CD14-positive monocyte (primary cell): ENCODE results near the gene MPP2. TPM values are rescaled to one million over a fixed set of nuclear protein-coding genes. Genes with fewer than 3 reads are reported as not detected.

Experiments
- DNase-seq, 3 donors: peaks; one replicate each; pipeline ENCODE4 v3.0.0-alpha.2; 2011 to 2022
- H2AFZ ChIP-seq: 2 replicates; pipeline ENCODE4 v1.6.0; 2012; ENCODE audit warnings: mild to moderate bottlenecking, low read depth, low read length, inconsistent platforms; ENCODE audit not compliant: insufficient read depth, poor library complexity, severe bottlenecking
- H3K27ac ChIP-seq, 2 donors: 1 replicate in 1 of 2; 2 replicates in 1 of 2; pipeline ENCODE4 v1.5.1; 2012 to 2013; ENCODE audit warnings: low read length in 2 of 2, control low read depth in 1 of 2, inconsistent platforms in 1 of 2, low read depth in 1 of 2, mild to moderate bottlenecking in 1 of 2
- H3K27me3 ChIP-seq, 2 donors: one replicate each; pipeline versions ENCODE4 v1.6.0 to v1.6.1; 2011 to 2013; ENCODE audit warnings: low read length in 2 of 2; ENCODE audit not compliant: control insufficient read depth in 2 of 2, insufficient read depth in 2 of 2
- H3K36me3 ChIP-seq, 2 donors: replicated peaks in 1 of 2; 1 replicate in 1 of 2; 2 replicates in 1 of 2; pipeline versions ENCODE4 v1.5.1 to v1.6.1; 2012 to 2013; ENCODE audit warnings: low read length in 2 of 2, control low read depth in 1 of 2, inconsistent platforms in 1 of 2, mild to moderate bottlenecking in 1 of 2; ENCODE audit not compliant: insufficient read depth in 2 of 2, control insufficient read depth in 1 of 2
- H3K4me1 ChIP-seq, 2 donors: 1 replicate in 1 of 2; 2 replicates in 1 of 2; pipeline versions ENCODE4 v1.5.1 to v1.6.1; 2012 to 2013; ENCODE audit warnings: low read length in 2 of 2, control low read depth in 1 of 2, inconsistent platforms in 1 of 2, mild to moderate bottlenecking in 1 of 2, moderate library complexity in 1 of 2; ENCODE audit not compliant: insufficient read depth in 2 of 2, control insufficient read depth in 1 of 2
- H3K4me2 ChIP-seq: replicated peaks from 2 replicates; pipeline ENCODE3; 2012; ENCODE audit warnings: low read length, moderate library complexity, mild to moderate bottlenecking; ENCODE audit not compliant: poor library complexity, severe bottlenecking; ENCODE audit errors: extremely low read depth
- H3K4me3 ChIP-seq, 3 experiments: fragments of 200-600 bp in 1 of 3; sonication (generic) in 1 of 3; replicated peaks in 1 of 3; 1 replicate in 2 of 3; 2 replicates in 1 of 3; pipeline ENCODE4 v1.5.1; 2011 to 2013; ENCODE audit warnings: low read length in 3 of 3, mild to moderate bottlenecking in 3 of 3, control low read depth in 2 of 3, low read depth in 2 of 3, inconsistent platforms in 1 of 3, moderate library complexity in 1 of 3
- H3K79me2 ChIP-seq: 2 replicates; pipeline ENCODE4 v1.6.0; 2012; ENCODE audit warnings: mild to moderate bottlenecking, control low read depth, inconsistent platforms, low read length, moderate library complexity; ENCODE audit not compliant: insufficient read depth
- H3K9ac ChIP-seq: 2 replicates; pipeline ENCODE4 v1.6.0; 2017; ENCODE audit warnings: low read length, mild to moderate bottlenecking; ENCODE audit not compliant: insufficient read depth, poor library complexity, severe bottlenecking
- H3K9me3 ChIP-seq, 2 donors: replicated peaks in 1 of 2; 1 replicate in 1 of 2; 2 replicates in 1 of 2; pipeline versions ENCODE4 v1.5.1 to v1.6.1; 2012 to 2013; ENCODE audit warnings: low read length in 2 of 2, control low read depth in 1 of 2; ENCODE audit not compliant: control insufficient read depth in 1 of 2, insufficient read depth in 1 of 2
- H4K20me1 ChIP-seq: 2 replicates; pipeline ENCODE4 v1.6.0; 2012; ENCODE audit warnings: mild to moderate bottlenecking, low read length, control low read depth, moderate library complexity; ENCODE audit not compliant: insufficient read depth
- H3K27ac Mint-ChIP-seq, 7 donors: one replicate each; pipeline ENCODE4 v1.8.0; 2020; ENCODE audit warnings: mild to moderate bottlenecking in 7 of 7, mixed read lengths in 7 of 7, moderate library complexity in 6 of 7, inconsistent platforms in 2 of 7
- H3K27me3 Mint-ChIP-seq, 3 donors: one replicate each; pipeline ENCODE4 v1.8.0; 2021 to 2022; ENCODE audit warnings: low read depth in 3 of 3, mild to moderate bottlenecking in 3 of 3, mixed read lengths in 3 of 3, moderate library complexity in 3 of 3, inconsistent platforms in 1 of 3
- H3K36me3 Mint-ChIP-seq, 2 donors: one replicate each; pipeline ENCODE4 v1.8.0; 2020; ENCODE audit warnings: mixed read lengths in 2 of 2, inconsistent platforms in 1 of 2, mild to moderate bottlenecking in 1 of 2
- H3K4me1 Mint-ChIP-seq: one replicate; pipeline ENCODE4 v1.8.0; 2020; ENCODE audit warnings: mild to moderate bottlenecking, mixed read lengths
- H3K4me3 Mint-ChIP-seq, 2 donors: one replicate each; pipeline ENCODE4 v1.8.0; 2020; ENCODE audit warnings: mild to moderate bottlenecking in 2 of 2, mixed read lengths in 2 of 2, moderate library complexity in 1 of 2
- H3K9me3 Mint-ChIP-seq, 7 donors: one replicate each; pipeline ENCODE4 v1.8.0; 2020 to 2022; ENCODE audit warnings: mixed read lengths in 7 of 7, mild to moderate bottlenecking in 6 of 7, moderate library complexity in 6 of 7, inconsistent platforms in 2 of 7
- WGBS: methylation state at CpG from one replicate; pipeline ENCODE4 v1.1.5; 2013; ENCODE audit warnings: missing lambda C conversion rate; ENCODE audit not compliant: insufficient coverage; 5-methylcytosine and 5-hydroxymethylcytosine counted together
- intact Hi-C, 2 donors: fragments of 100-400 bp; cut with micrococcal nuclease; formaldehyde crosslinking; loops; one replicate each; pipeline versions ENCODE4 v1.15.0 to v1.15.1; 2023
- polyA plus RNA-seq, 3 donors: library from polyadenylated mRNA; depleted of rRNA in 1 of 3; unstranded in 2 of 3; stranded (reverse) in 1 of 3; fragments of 300-500 nt in 2 of 3; fragments of >200 nt in 1 of 3; fragmentation: Illumina TruSeq in 2 of 3; gene quantifications; 1 replicate in 2 of 3; 2 replicates in 1 of 3; pipeline ENCODE4 v1.2.3, GENCODE V29; 2012 to 2021
- TF ChIP-seq, protein P1 (sequence below): fragments of 200-600 bp; IDR thresholded peaks from one replicate; pipeline ENCODE4 v1.8.0; 2022; ENCODE audit warnings: antibody characterized with exemption, mild to moderate bottlenecking

Gene MPP2
- polyA plus RNA-seq, 3 donors: not detected

DNA sequence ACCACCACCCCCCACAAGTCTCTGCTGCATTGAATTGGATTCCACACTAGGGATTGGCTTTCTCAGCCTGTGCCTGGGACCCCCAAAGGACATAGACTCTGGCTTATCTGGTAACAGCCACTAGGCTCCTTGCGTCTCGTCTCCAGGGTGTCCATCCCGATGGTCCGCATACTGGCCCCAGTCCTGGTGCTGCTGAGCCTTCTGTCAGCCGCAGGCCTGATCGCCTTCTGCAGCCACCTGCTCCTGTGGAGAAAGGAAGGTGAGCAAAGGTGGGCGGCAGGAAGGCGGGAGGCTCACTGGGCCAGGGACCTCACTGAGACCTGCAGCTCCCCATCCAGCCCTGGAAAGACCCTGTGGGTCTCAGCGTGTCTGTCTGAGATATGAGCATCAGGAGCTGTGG, 52.3 kb downstream of the MPP2 start:
- TF ChIP-seq, protein P1, sequence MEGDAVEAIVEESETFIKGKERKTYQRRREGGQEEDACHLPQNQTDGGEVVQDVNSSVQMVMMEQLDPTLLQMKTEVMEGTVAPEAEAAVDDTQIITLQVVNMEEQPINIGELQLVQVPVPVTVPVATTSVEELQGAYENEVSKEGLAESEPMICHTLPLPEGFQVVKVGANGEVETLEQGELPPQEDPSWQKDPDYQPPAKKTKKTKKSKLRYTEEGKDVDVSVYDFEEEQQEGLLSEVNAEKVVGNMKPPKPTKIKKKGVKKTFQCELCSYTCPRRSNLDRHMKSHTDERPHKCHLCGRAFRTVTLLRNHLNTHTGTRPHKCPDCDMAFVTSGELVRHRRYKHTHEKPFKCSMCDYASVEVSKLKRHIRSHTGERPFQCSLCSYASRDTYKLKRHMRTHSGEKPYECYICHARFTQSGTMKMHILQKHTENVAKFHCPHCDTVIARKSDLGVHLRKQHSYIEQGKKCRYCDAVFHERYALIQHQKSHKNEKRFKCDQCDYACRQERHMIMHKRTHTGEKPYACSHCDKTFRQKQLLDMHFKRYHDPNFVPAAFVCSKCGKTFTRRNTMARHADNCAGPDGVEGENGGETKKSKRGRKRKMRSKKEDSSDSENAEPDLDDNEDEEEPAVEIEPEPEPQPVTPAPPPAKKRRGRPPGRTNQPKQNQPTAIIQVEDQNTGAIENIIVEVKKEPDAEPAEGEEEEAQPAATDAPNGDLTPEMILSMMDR: no peak
- Histone ChIP-seq H3K4me2 (no peak overlapping the region), H3K9ac (no peak overlapping the region), H3K79me2 (no peaks in the 10 kb centered on the region), H3K4me3 (no peak overlapping the region), H4K20me1 (no peaks in the 10 kb centered on the region), H3K27me3 (no peaks in the 10 kb centered on the region), H3K36me3 (no peaks in the 10 kb centered on the region), H3K27ac (no peak overlapping the region), H2AFZ (no peak overlapping the region), H3K9me3 (peaks cover 0 to 7% of the 10 kb centered on the region in 2 donors), H3K4me1 (no peaks in the 10 kb centered on the region)
- no peaks in the 10 kb centered on the region for H3K36me3 Mint-ChIP-seq
- peaks cover 5 to 15% (median 5%) of the 10 kb centered on the region in 3 donors for H3K27me3 Mint-ChIP-seq
- no peak for DNase-seq
- no peak overlapping the region for H3K4me3 Mint-ChIP-seq
- peaks cover 0 to 9% (median 2%) of the 10 kb centered on the region in 7 donors for H3K9me3 Mint-ChIP-seq
- intact Hi-C loops: no loop called here
- H3K27ac Mint-ChIP-seq: peak overlapping the region in 1 of 7 donors; percentile 16
- 98% methylated on average over 7 of the region's 9 CpGs for WGBS
- peaks cover 9% of the 10 kb centered on the region for H3K4me1 Mint-ChIP-seq

DNA sequence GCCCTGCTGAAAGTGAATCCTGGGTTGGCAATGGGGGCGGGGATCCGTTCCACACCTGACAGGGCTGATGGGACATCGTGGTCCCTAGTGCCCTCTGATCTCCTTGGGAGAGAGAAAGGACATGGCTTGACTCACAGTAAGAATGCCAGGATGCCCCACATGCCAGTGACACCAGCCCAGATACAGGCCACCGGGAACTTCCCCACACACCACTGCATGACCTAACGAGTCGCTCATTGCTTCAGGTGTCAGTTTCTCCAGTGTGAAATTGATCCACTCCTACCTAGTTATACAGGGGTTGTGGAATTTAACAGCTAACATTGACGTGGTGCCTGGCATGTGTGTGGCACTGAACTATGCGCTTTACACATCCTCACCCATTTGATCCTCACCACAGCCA, 52.8 kb downstream of the MPP2 start:
- Histone ChIP-seq H3K27ac (no peak overlapping the region), H3K36me3 (no peaks in the 10 kb centered on the region), H3K9ac (no peak overlapping the region), H3K4me1 (no peaks in the 10 kb centered on the region), H3K4me2 (no peak overlapping the region), H3K79me2 (no peaks in the 10 kb centered on the region), H4K20me1 (no peaks in the 10 kb centered on the region), H2AFZ (no peak overlapping the region), H3K9me3 (peaks cover 0 to 7% of the 10 kb centered on the region in 2 donors), H3K4me3 (no peak overlapping the region), H3K27me3 (no peaks in the 10 kb centered on the region)
- intact Hi-C loops: no loop called here
- Mint-ChIP-seq H3K4me1 (peaks cover 9% of the 10 kb centered on the region), H3K36me3 (no peaks in the 10 kb centered on the region), H3K27ac (no peak overlapping the region), H3K4me3 (no peak overlapping the region), H3K9me3 (peaks cover 0 to 9% (median 2%) of the 10 kb centered on the region in 7 donors), H3K27me3 (peaks cover 5 to 13% (median 5%) of the 10 kb centered on the region in 3 donors)
- DNase-seq: no peak
- TF ChIP-seq, protein P1: no peak
- WGBS: 95% methylated on average over 2 of the region's 8 CpGs
